Body of pancreas (tissue), 4 donors: ENCODE data around the gene SURF1. TPM values are rescaled to one million over a fixed set of nuclear protein-coding genes. Genes with fewer than 3 reads are reported as not detected.

ENCODE experiments used
- ATAC-seq: fragments of 150-250 bp; one replicate; pipeline ENCODE4 v1.9.1; 2016
- DNase-seq, 4 donors: peaks; one replicate each; pipeline ENCODE4 v3.0.0-alpha.2; 2019
- H3K27ac ChIP-seq, 4 donors: fragments of 200-600 bp; sonication (generic); 1 replicate in 3 of 4; 2 replicates in 1 of 4; pipeline versions ENCODE4 v1.5.1 to v1.6.1; 2016 to 2019; ENCODE audit warnings: mild to moderate bottlenecking in 1 of 4, mixed read lengths in 1 of 4, moderate library complexity in 1 of 4
- H3K27me3 ChIP-seq, 2 donors: fragments of 200-600 bp; sonication (generic); one replicate each; pipeline ENCODE4 v1.6.0; 2016; ENCODE audit warnings: mild to moderate bottlenecking in 1 of 2
- H3K36me3 ChIP-seq, 2 donors: fragments of 200-600 bp; sonication (generic); replicated peaks in 1 of 2; 2 replicates each; pipeline ENCODE4 v1.5.1; 2016; ENCODE audit warnings: low read depth in 2 of 2; ENCODE audit not compliant: insufficient read depth in 1 of 2
- H3K4me1 ChIP-seq: fragments of 200-600 bp; sonication (generic); one replicate; pipeline ENCODE4 v1.6.0; 2016
- H3K4me3 ChIP-seq, 2 donors: fragments of 200-600 bp; sonication (generic); 1 replicate in 1 of 2; 2 replicates in 1 of 2; pipeline ENCODE4 v1.5.1; 2016 to 2019
- H3K9me3 ChIP-seq, 3 donors: fragments of 200-600 bp; sonication (generic); 1 replicate in 2 of 3; 2 replicates in 1 of 3; pipeline ENCODE4 v1.5.1; 2016
- POLR2A ChIP-seq, 3 donors: fragments of 450-650 bp; IDR thresholded peaks; one replicate each; pipeline ENCODE4 v1.6.1; 2016; ENCODE audit warnings: antibody characterized with exemption in 3 of 3, mild to moderate bottlenecking in 2 of 3
- WGBS, 2 donors: methylation state at CpG; one replicate each; pipeline ENCODE4 v1.1.5; 2017; 5-methylcytosine and 5-hydroxymethylcytosine counted together
- intact Hi-C: fragments of 100-400 bp; cut with DNase I; formaldehyde crosslinking; loops from one replicate; pipeline ENCODE4 v1.15.1; 2023
- total RNA-seq, 2 donors: library from RNA; depleted of rRNA; stranded (reverse); fragments of >200 nt; gene quantifications; one replicate each; pipeline ENCODE4 v1.1.0, GENCODE V29; 2016
- TF ChIP-seq, protein P1 (sequence below), 7 experiments: fragments of 450-650 bp in 4 of 7; fragments of 200-600 bp in 3 of 7; sonication (generic) in 3 of 7; IDR thresholded peaks; one replicate each; pipeline ENCODE4 v1.5.1; 2016 to 2019; ENCODE audit warnings: antibody characterized with exemption in 7 of 7

Gene SURF1
- total RNA-seq, 2 donors from 2014 or later = 31.0 to 43.1 TPM

DNA sequence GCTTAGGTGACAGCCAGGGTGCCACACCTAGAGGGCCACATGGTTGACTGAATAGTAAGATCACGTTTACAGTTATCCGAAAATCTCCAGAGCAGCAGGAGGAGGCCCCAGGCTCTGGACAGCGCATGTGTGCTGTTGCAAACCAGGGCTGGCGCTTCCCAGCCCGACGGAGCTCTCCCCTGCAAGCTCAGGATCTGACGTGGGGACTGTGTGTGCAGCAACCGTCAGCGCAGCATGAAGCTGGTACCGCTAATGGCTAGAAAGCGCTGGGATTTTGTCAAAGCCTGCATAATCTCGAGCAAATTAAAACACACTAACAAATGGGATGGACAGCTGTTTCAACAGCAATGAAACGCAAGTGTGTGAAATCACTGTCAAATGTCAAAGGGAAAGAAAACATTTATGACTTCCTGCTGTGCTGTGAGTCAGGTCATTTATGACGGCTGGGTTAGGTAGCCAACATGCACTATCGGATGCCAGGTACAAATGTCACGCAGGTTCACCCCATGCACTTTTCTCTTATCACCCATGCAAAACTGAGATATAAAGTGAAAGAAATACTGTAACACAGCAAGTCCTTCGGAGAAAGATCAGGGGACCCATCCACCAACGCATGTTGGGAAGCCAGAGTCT, 12.1 kb upstream of the SURF1 start:
- no peak for TF ChIP-seq POLR2A (IDR thresholded peaks at IDR 0.05)
- TF ChIP-seq, protein P1, sequence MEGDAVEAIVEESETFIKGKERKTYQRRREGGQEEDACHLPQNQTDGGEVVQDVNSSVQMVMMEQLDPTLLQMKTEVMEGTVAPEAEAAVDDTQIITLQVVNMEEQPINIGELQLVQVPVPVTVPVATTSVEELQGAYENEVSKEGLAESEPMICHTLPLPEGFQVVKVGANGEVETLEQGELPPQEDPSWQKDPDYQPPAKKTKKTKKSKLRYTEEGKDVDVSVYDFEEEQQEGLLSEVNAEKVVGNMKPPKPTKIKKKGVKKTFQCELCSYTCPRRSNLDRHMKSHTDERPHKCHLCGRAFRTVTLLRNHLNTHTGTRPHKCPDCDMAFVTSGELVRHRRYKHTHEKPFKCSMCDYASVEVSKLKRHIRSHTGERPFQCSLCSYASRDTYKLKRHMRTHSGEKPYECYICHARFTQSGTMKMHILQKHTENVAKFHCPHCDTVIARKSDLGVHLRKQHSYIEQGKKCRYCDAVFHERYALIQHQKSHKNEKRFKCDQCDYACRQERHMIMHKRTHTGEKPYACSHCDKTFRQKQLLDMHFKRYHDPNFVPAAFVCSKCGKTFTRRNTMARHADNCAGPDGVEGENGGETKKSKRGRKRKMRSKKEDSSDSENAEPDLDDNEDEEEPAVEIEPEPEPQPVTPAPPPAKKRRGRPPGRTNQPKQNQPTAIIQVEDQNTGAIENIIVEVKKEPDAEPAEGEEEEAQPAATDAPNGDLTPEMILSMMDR (IDR thresholded peaks at IDR 0.05) = no peak
- 11 to 23% methylated on average over 10 to 18 of the region's 18 CpGs for WGBS, 2 donors
- ATAC-seq = peak; percentile 57

DNA sequence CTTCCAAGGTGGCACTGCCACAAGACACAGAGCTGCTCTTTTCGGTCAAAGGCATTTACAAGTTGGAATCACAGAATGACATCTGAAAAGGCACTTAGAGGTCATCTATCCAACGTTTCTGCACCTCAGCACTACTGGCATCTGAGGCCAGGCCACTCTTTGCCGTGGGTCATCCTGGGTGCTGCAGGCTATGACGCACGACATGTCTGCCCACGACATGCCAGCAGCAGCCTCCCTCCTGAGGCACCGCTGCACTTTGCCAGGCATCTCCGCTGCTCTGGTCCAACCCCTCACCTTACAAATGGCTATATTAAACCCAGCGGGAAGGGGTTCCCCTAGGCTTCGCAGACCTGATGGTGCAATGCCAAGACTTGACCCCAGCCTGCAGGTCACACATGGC, 11.5 kb upstream of the SURF1 start:
- no peak overlapping the region for H3K4me3 ChIP-seq
- intact Hi-C loops = no loop called here
- peaks cover 70% of the 10 kb centered on the region for H3K4me1 ChIP-seq

More for the DNA sequence above, 12.1 kb upstream of the SURF1 start:
- no peaks in the 10 kb centered on the region for H3K9me3 ChIP-seq
- peaks cover 4 to 13% of the 10 kb centered on the region in 2 donors for H3K36me3 ChIP-seq
- H3K27me3 ChIP-seq = no peaks in the 10 kb centered on the region
- peaks cover 76% of the 10 kb centered on the region for H3K4me1 ChIP-seq
- intact Hi-C loops = no loop called here
- peak in 2 of 4 donors; percentile 37 to 71 for DNase-seq
- peak overlapping the region; percentile 22 to 73 (median 50) for H3K27ac ChIP-seq
- H3K4me3 ChIP-seq = no peak overlapping the region

GRCh38 chr9:133367221-133367620, 10.9 kb upstream of the SURF1 start:
- ATAC-seq (no peak), DNase-seq (no peak)
- TF ChIP-seq, protein P1 (IDR thresholded peaks at IDR 0.05) = no peak
- TF ChIP-seq POLR2A (IDR thresholded peaks at IDR 0.05) = no peak
- Histone ChIP-seq H3K9me3 (no peaks in the 10 kb centered on the region), H3K36me3 (peaks cover 4 to 21% of the 10 kb centered on the region in 2 donors), H3K4me3 (no peak overlapping the region), H3K27ac (peak overlapping the region in 2 of 4 donors; percentile 66 to 73), H3K4me1 (peaks cover 65% of the 10 kb centered on the region), H3K27me3 (no peaks in the 10 kb centered on the region)
- WGBS, 2 donors = 80 to 92% methylated on average over 11 to 22 of the region's 22 CpGs
- intact Hi-C loops = no loop called here

More for the DNA sequence above, 11.5 kb upstream of the SURF1 start:
- Histone ChIP-seq H3K9me3 (no peaks in the 10 kb centered on the region), H3K27me3 (no peaks in the 10 kb centered on the region), H3K27ac (peak overlapping the region; percentile 19 to 73 (median 50)), H3K36me3 (peaks cover 4 to 17% of the 10 kb centered on the region in 2 donors)
- DNase-seq (no peak), ATAC-seq (no peak)
- TF ChIP-seq POLR2A (IDR thresholded peaks at IDR 0.05) = no peak
- TF ChIP-seq, protein P1 (IDR thresholded peaks at IDR 0.05) = no peak
- WGBS, 2 donors = 70 to 74% methylated on average over 10 of the region's 10 CpGs

DNA sequence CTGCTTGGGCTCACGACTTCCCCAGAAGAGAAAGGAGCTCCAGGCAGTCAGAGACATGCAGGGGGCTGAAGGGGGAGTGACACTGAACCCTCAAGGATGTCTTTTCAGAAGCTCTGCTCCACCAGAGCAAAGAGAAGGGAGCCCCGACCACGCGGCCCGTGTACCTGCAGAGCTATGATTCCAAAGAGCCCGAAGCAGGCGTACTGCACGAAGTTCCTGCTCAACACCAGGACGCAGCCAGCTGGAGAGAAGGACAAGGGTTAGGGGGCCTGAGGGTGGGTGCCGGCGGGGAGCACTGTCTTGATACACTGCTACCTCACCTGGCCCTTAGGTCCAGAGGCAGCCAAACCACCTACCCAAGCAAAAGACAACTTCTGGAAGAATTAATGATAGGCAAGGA, 10.1 kb upstream of the SURF1 start:
- DNase-seq (no peak), ATAC-seq (no peak)
- TF ChIP-seq, protein P1 (IDR thresholded peaks at IDR 0.05) = no peak
- TF ChIP-seq POLR2A (IDR thresholded peaks at IDR 0.05) = no peak
- peak overlapping the region in 1 of 4 donors; percentile 66 for H3K27ac ChIP-seq
- intact Hi-C loops = no loop called here
- H3K27me3 ChIP-seq = no peaks in the 10 kb centered on the region
- peaks cover 4 to 25% of the 10 kb centered on the region in 2 donors for H3K36me3 ChIP-seq
- H3K9me3 ChIP-seq = no peaks in the 10 kb centered on the region
- 91 to 92% methylated on average over 4 to 11 of the region's 11 CpGs for WGBS, 2 donors
- peaks cover 57% of the 10 kb centered on the region for H3K4me1 ChIP-seq
- H3K4me3 ChIP-seq = no peak overlapping the region
